Ascending aorta (tissue), 2 donors: ENCODE measurements around the gene MRO. TPM values are rescaled to one million over a fixed set of nuclear protein-coding genes. Genes with fewer than 3 reads are reported as not detected.
A peak's percentile ranks its signal among the peaks of the same experiment; 100 is the strongest.

Experiments used
- DNase-seq, 2 donors: peaks; one replicate each; pipeline ENCODE4 v3.0.0-alpha.2; 2019; ENCODE audit warnings: low spot score in 2 of 2
- H3K27ac ChIP-seq, 2 donors: fragments of 200-600 bp; sonication (generic); one replicate each; pipeline ENCODE4 v1.5.1; 2016 to 2017; ENCODE audit warnings: mild to moderate bottlenecking in 1 of 2
- H3K27me3 ChIP-seq: fragments of 200-600 bp; sonication (generic); one replicate; pipeline ENCODE4 v1.5.1; 2017
- H3K36me3 ChIP-seq, 2 donors: fragments of 200-600 bp; sonication (generic); one replicate each; pipeline ENCODE4 v1.5.1; 2016
- H3K4me1 ChIP-seq, 2 donors: fragments of 200-600 bp; sonication (generic); one replicate each; pipeline ENCODE4 v1.5.1; 2016 to 2017; ENCODE audit warnings: mild to moderate bottlenecking in 1 of 2
- H3K4me3 ChIP-seq, 2 donors: fragments of 200-600 bp; sonication (generic); one replicate each; pipeline ENCODE4 v1.5.1; 2016 to 2017; ENCODE audit warnings: mild to moderate bottlenecking in 1 of 2
- H3K9me3 ChIP-seq, 2 donors: fragments of 200-600 bp; sonication (generic); one replicate each; pipeline ENCODE4 v1.5.1; 2016
- CTCF ChIP-seq, 3 experiments: fragments of 200-600 bp in 2 of 3; fragments of 450-650 bp in 1 of 3; sonication (generic) in 2 of 3; IDR thresholded peaks; one replicate each; pipeline ENCODE4 v1.5.1; 2016 to 2019; ENCODE audit warnings: antibody characterized with exemption in 3 of 3, mild to moderate bottlenecking in 1 of 3, moderate library complexity in 1 of 3
- intact Hi-C: fragments of 100-400 bp; cut with DNase I; formaldehyde crosslinking; loops from one replicate; pipeline ENCODE4 v1.15.1; 2023
- total RNA-seq: library from RNA; depleted of rRNA; stranded (reverse); fragments of >200 nt; gene quantifications from one replicate; pipeline ENCODE4 v1.1.0, GENCODE V29; 2016

The MRO gene
- total RNA-seq, 1 donor from 2014 or later = 1.4 TPM

- Histone ChIP-seq H3K4me3 (no peak overlapping the region), H3K36me3 (no peaks in the 10 kb centered on the region), H3K27ac (no peak overlapping the region), H3K9me3 (no peaks in the 10 kb centered on the region), H3K4me1 (no peaks in the 10 kb centered on the region), H3K27me3 (no peaks in the 10 kb centered on the region)
- intact Hi-C loops = no loop called here
- no peak for DNase-seq
- no peak for TF ChIP-seq CTCF (IDR thresholded peaks at IDR 0.05)
Observed at GRCh38 chr18:50776383-50776782, 43.4 kb downstream of the MRO start.

GRCh38 chr18:50775726-50776125, 44.1 kb downstream of the MRO start:
- Histone ChIP-seq H3K4me3 (no peak overlapping the region), H3K27ac (no peak overlapping the region), H3K4me1 (no peaks in the 10 kb centered on the region), H3K9me3 (no peaks in the 10 kb centered on the region), H3K27me3 (no peaks in the 10 kb centered on the region), H3K36me3 (no peaks in the 10 kb centered on the region)
- DNase-seq = no peak
- intact Hi-C loops = no loop called here
- no peak for TF ChIP-seq CTCF (IDR thresholded peaks at IDR 0.05)

DNA sequence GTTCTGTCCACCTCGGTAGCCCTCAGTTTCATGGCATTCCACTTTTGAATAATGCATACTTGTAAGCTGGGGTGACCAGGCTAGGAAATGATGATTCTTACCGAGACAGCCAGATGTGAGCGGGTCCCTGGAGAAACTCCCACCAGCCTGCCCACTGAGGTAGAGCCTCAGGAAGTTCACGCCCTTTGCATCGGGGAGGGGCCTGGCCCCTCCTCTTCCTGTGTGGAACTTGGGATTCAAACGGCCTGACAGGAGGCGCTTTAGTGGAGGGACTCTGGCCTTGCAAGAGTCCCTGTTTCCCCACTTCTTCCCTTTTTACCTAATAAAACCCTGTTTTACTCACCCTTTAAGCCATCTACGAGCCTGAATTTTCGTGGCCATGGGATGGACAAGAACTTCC, 44.6 kb downstream of the MRO start:
- no peaks in the 10 kb centered on the region for H3K27me3 ChIP-seq
- H3K9me3 ChIP-seq = peaks cover 0 to 2% of the 10 kb centered on the region in 2 donors
- DNase-seq = no peak
- no peak overlapping the region for H3K4me3 ChIP-seq
- no peaks in the 10 kb centered on the region for H3K36me3 ChIP-seq
- intact Hi-C loops = no loop called here
- no peaks in the 10 kb centered on the region for H3K4me1 ChIP-seq
- no peak for TF ChIP-seq CTCF (IDR thresholded peaks at IDR 0.05)
- H3K27ac ChIP-seq = no peak overlapping the region

GRCh38 chr18:50769463-50769862, 50.4 kb downstream of the MRO start:
- no peaks in the 10 kb centered on the region for H3K4me1 ChIP-seq
- no peaks in the 10 kb centered on the region for H3K27me3 ChIP-seq
- H3K27ac ChIP-seq = no peak overlapping the region
- no peaks in the 10 kb centered on the region for H3K36me3 ChIP-seq
- peaks cover 6 to 19% of the 10 kb centered on the region in 2 donors for H3K9me3 ChIP-seq
- no peak for TF ChIP-seq CTCF (IDR thresholded peaks at IDR 0.05)
- H3K4me3 ChIP-seq = no peak overlapping the region
- intact Hi-C loops = no loop called here
- no peak for DNase-seq

GRCh38 chr18:50757358-50757757, 62.5 kb downstream of the MRO start:
- no peaks in the 10 kb centered on the region for H3K27me3 ChIP-seq
- no peak overlapping the region for H3K4me3 ChIP-seq
- no peaks in the 10 kb centered on the region for H3K36me3 ChIP-seq
- peak overlapping the region in 1 of 2 donors; percentile 70 for H3K27ac ChIP-seq
- intact Hi-C loops = loop anchor here (5.0 kb wide), 1 partner anchor 100 kb away; no protein-coding TSS in a partner anchor
- no peak for TF ChIP-seq CTCF (IDR thresholded peaks at IDR 0.05)
- no peaks in the 10 kb centered on the region for H3K9me3 ChIP-seq
- H3K4me1 ChIP-seq = no peaks in the 10 kb centered on the region
- DNase-seq = peak in 1 of 2 donors; percentile 84

DNA sequence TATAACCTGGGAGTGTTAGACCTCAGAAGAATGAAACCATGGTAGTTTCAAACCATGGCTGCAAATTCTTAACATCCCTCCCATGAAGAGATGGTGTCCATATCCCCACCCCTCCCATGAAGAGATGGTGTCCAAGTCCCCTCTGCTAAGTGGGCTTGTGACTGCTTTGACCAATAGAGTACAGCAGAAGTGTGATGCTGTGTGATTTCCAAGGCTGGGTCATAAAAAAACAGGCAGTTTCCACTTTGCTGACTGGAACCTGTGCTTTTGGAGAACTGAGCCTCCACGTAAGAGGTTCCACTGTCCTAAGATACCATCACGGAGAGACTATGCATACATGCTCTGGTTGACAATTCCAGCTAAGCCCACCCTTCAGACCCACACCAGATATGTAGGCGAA, 65.5 kb downstream of the MRO start:
- no peaks in the 10 kb centered on the region for H3K36me3 ChIP-seq
- H3K4me1 ChIP-seq = no peaks in the 10 kb centered on the region
- intact Hi-C loops = no loop called here
- no peak for DNase-seq
- H3K9me3 ChIP-seq = no peaks in the 10 kb centered on the region
- H3K27ac ChIP-seq = no peak overlapping the region
- no peaks in the 10 kb centered on the region for H3K27me3 ChIP-seq
- no peak for TF ChIP-seq CTCF (IDR thresholded peaks at IDR 0.05)
- no peak overlapping the region for H3K4me3 ChIP-seq
